Measurements from ENCODE around the gene CCDC191.

The CCDC191 gene

GRCh38 chr3:113952921-113953320 lies 103.4 kb downstream of the CCDC191 start:
- no peak for DNase-seq

GRCh38 chr3:113948015-113948917 lies 108.1 kb downstream of the CCDC191 start:
- DNase-seq: peak in 4 of 6 experiments; percentile 16 to 55 (median 36)

- DNase-seq: peak; percentile 45 to 71 (median 58)
Observed at GRCh38 chr3:113947372-113948014, 108.8 kb downstream of the CCDC191 start, which contains the start of gene ZDHHC23. Gene ZDHHC23 (plus strand): TSS chr3:113948013. CDS start chr3:113948803, 790 bp downstream.

- DNase-seq: no peak
Observed at GRCh38 chr3:113946831-113947230, 109.5 kb downstream of the CCDC191 start.

- DNase-seq: no peak
Observed at GRCh38 chr3:113927556-113927955, 128.8 kb downstream of the CCDC191 start.

GRCh38 chr3:113914646-113915045 lies 141.7 kb downstream of the CCDC191 start:
- DNase-seq: no peak
